OCI-LY7 (cell line): ENCODE measurements around the gene E4F1. TPM values are rescaled to one million over a fixed set of nuclear protein-coding genes. Genes with fewer than 3 reads are reported as not detected.

Experiments used
- BruUV-seq: library from RNA; stranded (reverse); fragments of 400-500 nt; replicated peaks from 2 replicates; lab custom pipeline; 2021; lab: Mats Ljungman, UMichigan
- CTCF ChIA-PET: fragments of 300-600 bp; sonication (Branson Sonifier 250); formaldehyde crosslinking; loops from one replicate; lab custom pipeline; 2022; ENCODE audit warnings: antibody characterized with exemption; ENCODE audit not compliant: unreplicated experiment; lab: Charles Lee
- POLR2A ChIA-PET: fragments of 300-600 bp; sonication (Branson Sonifier 250); formaldehyde crosslinking; loops from one replicate; lab custom pipeline; 2022; ENCODE audit warnings: antibody characterized with exemption; lab: Charles Lee
- DNase-seq: peaks from one replicate; pipeline ENCODE4 v3.0.0-alpha.2; 2015; ENCODE audit warnings: low spot score
- H2AFZ ChIP-seq: fragments of 200-600 bp; sonication (generic), shearing (Covaris generic); 2 replicates; pipeline ENCODE4 v1.6.1; 2014; ENCODE audit warnings: mild to moderate bottlenecking, antibody characterized with exemption, low read length, moderate library complexity
- H3K27ac ChIP-seq: fragments of 200-600 bp; sonication (generic); 2 replicates; pipeline ENCODE4 v1.5.1; 2014; ENCODE audit warnings: mixed run types, low read depth, mild to moderate bottlenecking, moderate library complexity, low read length, inconsistent platforms; ENCODE audit not compliant: poor library complexity, severe bottlenecking
- H3K36me3 ChIP-seq: fragments of 200-600 bp; sonication (generic); 2 replicates; pipeline ENCODE4 v1.6.1; 2014; ENCODE audit warnings: mild to moderate bottlenecking, antibody characterized with exemption, low read length, moderate library complexity, mixed read lengths; ENCODE audit not compliant: insufficient read depth
- H3K4me1 ChIP-seq: fragments of 200-600 bp; sonication (generic); 2 replicates; pipeline ENCODE4 v1.5.1; 2014; ENCODE audit warnings: mild to moderate bottlenecking, low read length; ENCODE audit not compliant: insufficient read depth, poor library complexity, severe bottlenecking
- H3K4me2 ChIP-seq: fragments of 200-600 bp; sonication (generic); 2 replicates; pipeline ENCODE4 v1.6.1; 2014; ENCODE audit warnings: mild to moderate bottlenecking, low read length
- H3K4me3 ChIP-seq: fragments of 200-600 bp; sonication (generic); 2 replicates; pipeline ENCODE4 v1.5.1; 2014; ENCODE audit warnings: mild to moderate bottlenecking, low read depth, low read length; ENCODE audit not compliant: poor library complexity, severe bottlenecking
- H3K79me2 ChIP-seq: fragments of 200-600 bp; sonication (generic); 2 replicates; pipeline ENCODE4 v1.6.1; 2016; ENCODE audit warnings: low read depth, mild to moderate bottlenecking, low read length, moderate library complexity, mixed read lengths; ENCODE audit not compliant: insufficient read depth
- H3K9me2 ChIP-seq: fragments of 200-600 bp; sonication (generic); 2 replicates; pipeline ENCODE4 v1.6.1; 2016; ENCODE audit warnings: mild to moderate bottlenecking, low read length, mixed read lengths; ENCODE audit not compliant: insufficient read depth
- H3K9me3 ChIP-seq: fragments of 200-600 bp; sonication (generic); 2 replicates; pipeline ENCODE4 v1.6.1; 2014; ENCODE audit warnings: mild to moderate bottlenecking, mixed run types, low read length, mixed read lengths
- H4K20me1 ChIP-seq: fragments of 200-600 bp; sonication (generic); 2 replicates; pipeline ENCODE4 v1.6.1; 2014; ENCODE audit warnings: mild to moderate bottlenecking, antibody characterized with exemption, low read length, moderate library complexity, mixed read lengths; ENCODE audit not compliant: insufficient read depth
- CTCF ChIP-seq: fragments of 200-600 bp; sonication (generic); conservative IDR thresholded peaks from 2 replicates; pipeline ENCODE4 v1.5.1; 2014; ENCODE audit warnings: mild to moderate bottlenecking, antibody characterized with exemption, low read length, moderate library complexity, mixed read lengths
- EZH2phosphoT487 ChIP-seq: fragments of 200-600 bp; sonication (generic); IDR thresholded peaks from 2 replicates; pipeline ENCODE4 v1.6.1; 2018; ENCODE audit warnings: low read depth, borderline replicate concordance, mild to moderate bottlenecking, mixed run types, antibody characterized with exemption, low read length, moderate library complexity, mixed read lengths
- intact Hi-C: fragments of 100-400 bp; cut with micrococcal nuclease; formaldehyde crosslinking; loops from one replicate; pipeline ENCODE4 v1.10.0; 2022; ENCODE audit not compliant: unreplicated experiment
- total RNA-seq, 2 experiments: library from RNA; depleted of rRNA in 1 of 2; stranded (reverse); fragments of >200 nt in 1 of 2; shearing (Covaris generic) in 1 of 2; gene quantifications; 2 replicates each; pipeline ENCODE4 v1.2.3, GENCODE V29; 2014 to 2022

Gene E4F1
- total RNA-seq, 2 experiments from 2014 or later: 42.3 to 59.6 TPM

DNA sequence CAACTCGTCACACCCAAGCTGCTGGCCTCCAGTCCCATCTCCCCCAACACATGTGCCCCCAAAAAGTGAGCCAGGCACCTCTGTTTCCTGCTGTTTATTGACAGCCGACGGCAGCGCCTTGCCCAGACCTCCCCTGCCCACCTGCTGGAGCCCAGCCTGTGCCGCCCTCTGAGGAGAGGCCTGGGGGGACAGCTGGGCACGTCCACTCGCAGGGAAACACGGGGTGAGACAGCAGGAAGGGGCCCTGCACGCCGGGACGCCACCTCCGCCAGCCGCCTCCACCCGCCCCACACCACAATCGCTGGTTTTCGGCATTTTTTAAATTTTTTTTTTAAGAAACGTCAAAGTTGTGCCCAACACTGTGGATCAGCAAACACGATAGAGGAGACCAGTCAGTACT lies 46.3 kb upstream of the E4F1 start:
- no peak overlapping the region for H2AFZ ChIP-seq
- H4K20me1 ChIP-seq: no peaks in the 10 kb centered on the region
- BruUV-seq: no TSS peak
- no peaks in the 10 kb centered on the region for H3K79me2 ChIP-seq
- no peaks in the 10 kb centered on the region for H3K9me3 ChIP-seq
- peaks cover 62% of the 10 kb centered on the region for H3K36me3 ChIP-seq
- H3K4me2 ChIP-seq: no peak overlapping the region
- CTCF ChIA-PET: no interaction called here
- DNase-seq: no peak
- no peak for TF ChIP-seq CTCF
- TF ChIP-seq EZH2phosphoT487: no peak
- H3K9me2 ChIP-seq: no peaks in the 10 kb centered on the region
- intact Hi-C loops: no loop called here
- POLR2A ChIA-PET: no interaction called here
- no peak overlapping the region for H3K27ac ChIP-seq
- H3K4me3 ChIP-seq: no peak overlapping the region
- no peaks in the 10 kb centered on the region for H3K4me1 ChIP-seq

DNA sequence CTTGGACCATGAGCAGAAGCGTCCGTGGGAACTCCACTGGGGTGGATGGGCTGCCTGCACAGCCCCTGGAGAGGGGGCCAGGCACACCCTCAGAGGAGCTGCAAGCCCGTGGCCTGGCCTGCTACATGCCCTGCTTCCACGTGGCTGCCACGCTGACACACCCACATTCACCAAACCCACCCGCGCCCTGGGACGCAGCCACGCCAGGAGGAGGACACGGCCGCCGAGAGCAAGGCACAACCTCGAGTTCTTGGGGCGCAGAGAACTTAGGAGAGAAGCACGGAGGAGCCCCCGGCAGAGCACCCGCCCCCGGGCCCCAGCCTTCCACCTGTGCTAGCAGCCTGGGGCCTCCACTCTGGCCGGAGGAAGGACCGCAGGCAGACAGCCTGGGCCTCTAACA lies 45.8 kb upstream of the E4F1 start:
- H3K27ac ChIP-seq: no peak overlapping the region
- no TSS peak for BruUV-seq
- DNase-seq: no peak
- peaks cover 66% of the 10 kb centered on the region for H3K36me3 ChIP-seq
- H4K20me1 ChIP-seq: no peaks in the 10 kb centered on the region
- H2AFZ ChIP-seq: no peak overlapping the region
- ChIA-PET POLR2A (no interaction called here), CTCF (interaction anchor here (0.7 kb wide), 1 partner anchor 110 kb away, joined by 3 read pairs; no protein-coding TSS in a partner anchor)
- no peaks in the 10 kb centered on the region for H3K79me2 ChIP-seq
- H3K4me3 ChIP-seq: no peak overlapping the region
- no peaks in the 10 kb centered on the region for H3K4me1 ChIP-seq
- TF ChIP-seq EZH2phosphoT487: no peak
- H3K9me2 ChIP-seq: no peaks in the 10 kb centered on the region
- H3K4me2 ChIP-seq: no peak overlapping the region
- H3K9me3 ChIP-seq: no peaks in the 10 kb centered on the region
- intact Hi-C loops: no loop called here

GRCh38 chr16:2178321-2179106 lies 44.9 kb upstream of the E4F1 start:
- Histone ChIP-seq H3K27ac (no peak overlapping the region), H3K4me3 (no peak overlapping the region), H4K20me1 (no peaks in the 10 kb centered on the region), H3K4me2 (no peak overlapping the region), H3K9me2 (no peaks in the 10 kb centered on the region), H3K9me3 (no peaks in the 10 kb centered on the region), H2AFZ (no peak overlapping the region), H3K4me1 (no peaks in the 10 kb centered on the region), H3K36me3 (peaks cover 59% of the 10 kb centered on the region), H3K79me2 (no peaks in the 10 kb centered on the region)
- no TSS peak for BruUV-seq
- ChIA-PET POLR2A (no interaction called here), CTCF (no interaction called here)
- intact Hi-C loops: no loop called here
- TF ChIP-seq EZH2phosphoT487 (no peak), CTCF (no peak)
- no peak for DNase-seq
